H4 (cell line): ENCODE measurements around the gene CAMKK2. TPM values are rescaled to one million over a fixed set of nuclear protein-coding genes. Genes with fewer than 3 reads are reported as not detected.
"Not testable (repeated sequence)": the region's sequence is repeated elsewhere in the genome, so short reads cannot be mapped to it uniquely, and the experiment has no call there.

Experiments used
- DNase-seq: peaks from one replicate; pipeline ENCODE4 v3.0.0-alpha.2; 2015; ENCODE audit warnings: low spot score
- total RNA-seq: library from RNA; depleted of rRNA; stranded (reverse); fragments of >200 nt; shearing (Covaris generic); gene quantifications from 2 replicates; pipeline ENCODE4 v1.2.3, GENCODE V29; 2014; rRNA removed

CAMKK2 gene
- 3.2 and 4.1 TPM in 2 replicates for total RNA-seq

- peak; percentile 54 for DNase-seq
Measured at GRCh38 chr12:121296618-121297434, at the start of gene CAMKK2. TSS of gene CAMKK2 (minus strand) at chr12:121296709. CDS start at chr12:121274526, 22,183 bp downstream.

- no peak for DNase-seq
Measured at GRCh38 chr12:121345151-121345815, 48.8 kb upstream of the CAMKK2 start.

GRCh38 chr12:121344506-121344905, 48.0 kb upstream of the CAMKK2 start:
- no peak for DNase-seq

DNA sequence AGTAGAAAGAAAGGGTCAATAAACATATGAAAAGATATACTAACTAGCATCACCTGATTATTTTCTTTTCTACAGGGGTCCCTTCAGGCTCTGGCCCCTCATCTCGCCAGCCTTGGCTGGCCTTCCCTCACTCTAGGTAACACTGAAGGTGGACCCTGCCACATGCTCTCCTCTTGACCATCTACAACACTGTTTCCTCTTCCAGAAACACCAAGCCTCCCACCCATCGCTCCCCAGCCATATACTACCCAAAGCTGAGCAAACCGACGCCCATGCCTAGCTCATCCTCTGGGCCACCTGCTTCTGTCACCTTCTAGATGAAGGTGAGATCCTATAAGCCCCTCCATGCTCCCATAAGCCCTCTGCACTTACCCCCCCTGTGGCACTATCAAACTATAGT, 40.9 kb upstream of the CAMKK2 start:
- no peak for DNase-seq

DNA sequence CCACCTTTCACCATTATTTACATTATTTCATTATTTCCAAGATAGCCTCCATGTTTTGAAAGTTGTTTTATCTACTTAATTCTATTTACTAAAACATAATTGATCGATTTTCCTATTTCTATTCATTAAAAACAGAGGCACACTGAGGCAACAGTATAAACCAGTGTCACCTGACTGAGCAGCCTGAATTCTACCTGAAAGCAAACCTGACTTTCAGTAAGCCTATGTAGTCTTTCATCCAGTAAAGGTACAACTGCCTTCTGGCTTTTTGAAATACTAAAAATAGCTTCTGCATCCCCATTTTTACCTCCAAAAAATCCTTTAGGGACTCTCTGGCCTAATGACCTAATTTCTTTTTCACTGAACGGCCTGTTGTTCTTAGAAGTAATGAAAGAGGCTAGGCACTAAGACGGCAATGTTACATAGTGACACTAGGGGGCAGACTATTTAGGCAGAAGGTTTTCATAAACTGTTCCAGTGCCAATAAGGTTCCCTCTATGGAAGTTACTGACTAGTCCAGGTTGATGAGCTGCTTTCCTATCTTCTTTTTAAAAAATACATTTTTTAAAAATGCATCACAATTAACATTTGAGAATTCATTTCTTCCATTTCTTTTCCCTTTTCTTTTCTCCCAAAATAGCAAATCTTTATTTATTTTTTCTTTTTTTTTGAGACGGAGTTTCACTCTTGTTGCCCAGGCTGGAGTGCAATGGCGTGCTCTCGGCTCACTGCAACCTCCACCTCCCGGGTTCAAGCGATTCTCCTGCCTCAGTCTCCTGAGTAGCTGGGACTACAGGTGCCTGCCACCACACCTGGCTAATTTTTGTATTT, 38.2 kb upstream of the CAMKK2 start:
- peak; percentile 70 for DNase-seq

- DNase-seq, result no peak
Measured at GRCh38 chr12:121333747-121334146, 37.2 kb upstream of the CAMKK2 start.

- DNase-seq, result no peak
Measured at GRCh38 chr12:121331248-121331647, 34.7 kb upstream of the CAMKK2 start.

- no peak for DNase-seq
Measured at GRCh38 chr12:121330692-121331091, 34.2 kb upstream of the CAMKK2 start.

GRCh38 chr12:121330195-121330594, 33.7 kb upstream of the CAMKK2 start:
- no peak for DNase-seq

GRCh38 chr12:121328620-121329019, 32.1 kb upstream of the CAMKK2 start:
- no peak for DNase-seq

DNA sequence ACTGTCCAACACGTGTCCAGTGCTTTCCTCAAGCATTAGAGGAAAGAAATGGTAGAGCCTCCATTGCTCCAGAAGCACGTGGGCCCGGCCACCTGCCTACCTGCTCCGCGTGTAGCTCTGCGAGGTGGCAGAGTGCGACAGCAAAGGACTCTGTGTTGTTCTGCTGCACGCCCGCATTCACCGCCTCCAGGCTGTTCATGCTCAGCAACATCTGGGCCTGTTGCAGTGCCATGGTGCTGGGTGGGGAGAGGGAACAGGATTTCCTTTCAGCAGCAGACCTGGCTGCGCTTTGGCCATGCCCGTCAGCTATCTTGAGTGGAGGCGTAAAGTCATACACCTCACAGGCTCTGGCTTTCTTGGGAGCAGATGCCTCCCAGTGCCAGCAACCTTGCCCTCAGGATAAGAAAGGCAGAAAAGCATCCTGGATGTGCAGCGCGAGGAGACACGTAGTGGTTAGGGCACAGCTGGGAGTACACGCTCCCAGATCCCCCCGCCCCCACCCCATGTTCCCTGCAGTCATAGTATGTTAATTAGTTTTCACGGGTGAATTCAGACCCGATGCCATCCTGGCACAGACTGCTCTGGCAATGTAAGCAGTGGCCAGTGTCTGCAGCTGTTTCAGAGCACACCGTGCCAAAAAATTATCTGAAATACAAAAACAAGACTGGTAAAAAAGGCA, 30.6 kb upstream of the CAMKK2 start:
- DNase-seq, result no peak

DNA sequence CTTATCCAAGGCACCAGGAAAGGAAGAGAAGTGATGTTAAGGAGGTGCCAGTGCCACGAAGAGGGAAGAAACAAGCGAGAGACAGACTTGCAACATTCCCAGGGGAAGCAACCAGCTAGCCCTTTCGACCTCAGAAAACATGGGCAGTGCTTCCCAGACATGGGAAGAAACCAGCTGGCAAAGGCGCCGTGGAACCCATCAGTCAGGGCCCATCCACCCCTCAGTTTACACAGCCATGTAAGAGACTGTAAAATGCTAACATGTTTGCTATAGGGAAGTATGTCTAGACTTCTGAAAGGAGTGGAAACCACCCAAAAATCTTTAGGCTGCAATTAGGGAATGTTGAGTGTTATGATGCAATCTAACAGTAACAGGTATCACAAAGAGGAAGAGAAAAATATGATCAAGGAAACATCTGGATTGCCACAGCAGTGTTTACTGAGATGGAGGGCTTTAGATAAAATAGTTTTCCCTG, 29.4 kb upstream of the CAMKK2 start:
- no peak for DNase-seq

GRCh38 chr12:121323908-121324307, 27.4 kb upstream of the CAMKK2 start:
- DNase-seq, result no peak

- no peak for DNase-seq
Measured at GRCh38 chr12:121318121-121318520, 21.6 kb upstream of the CAMKK2 start.

GRCh38 chr12:121314431-121314830, 17.9 kb upstream of the CAMKK2 start:
- no peak for DNase-seq

GRCh38 chr12:121310231-121310630, 13.7 kb upstream of the CAMKK2 start:
- not testable (repeated sequence) for DNase-seq

DNA sequence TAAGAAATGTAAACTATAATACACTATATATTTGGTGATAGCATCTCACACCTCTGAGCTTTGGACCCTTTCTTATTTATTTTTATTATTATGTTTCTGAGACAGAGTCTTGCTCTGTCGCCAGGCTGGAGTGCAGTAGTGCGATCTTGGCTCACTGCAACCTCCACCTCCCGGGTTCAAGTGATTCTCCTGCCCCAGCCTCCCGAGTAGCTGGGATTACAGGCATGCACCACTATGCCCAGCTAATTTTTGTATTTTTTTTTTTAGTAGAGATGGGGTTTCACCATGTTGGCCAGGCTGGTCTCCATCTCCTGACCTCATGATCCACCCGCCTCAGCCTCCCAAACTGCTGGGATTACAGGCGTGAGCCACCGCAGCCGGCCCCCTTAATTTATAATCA, 10.9 kb upstream of the CAMKK2 start:
- DNase-seq, result not testable (repeated sequence)

GRCh38 chr12:121304306-121304705, 7.8 kb upstream of the CAMKK2 start:
- DNase-seq, result no peak

GRCh38 chr12:121301876-121302275, 5.4 kb upstream of the CAMKK2 start:
- no peak for DNase-seq

DNA sequence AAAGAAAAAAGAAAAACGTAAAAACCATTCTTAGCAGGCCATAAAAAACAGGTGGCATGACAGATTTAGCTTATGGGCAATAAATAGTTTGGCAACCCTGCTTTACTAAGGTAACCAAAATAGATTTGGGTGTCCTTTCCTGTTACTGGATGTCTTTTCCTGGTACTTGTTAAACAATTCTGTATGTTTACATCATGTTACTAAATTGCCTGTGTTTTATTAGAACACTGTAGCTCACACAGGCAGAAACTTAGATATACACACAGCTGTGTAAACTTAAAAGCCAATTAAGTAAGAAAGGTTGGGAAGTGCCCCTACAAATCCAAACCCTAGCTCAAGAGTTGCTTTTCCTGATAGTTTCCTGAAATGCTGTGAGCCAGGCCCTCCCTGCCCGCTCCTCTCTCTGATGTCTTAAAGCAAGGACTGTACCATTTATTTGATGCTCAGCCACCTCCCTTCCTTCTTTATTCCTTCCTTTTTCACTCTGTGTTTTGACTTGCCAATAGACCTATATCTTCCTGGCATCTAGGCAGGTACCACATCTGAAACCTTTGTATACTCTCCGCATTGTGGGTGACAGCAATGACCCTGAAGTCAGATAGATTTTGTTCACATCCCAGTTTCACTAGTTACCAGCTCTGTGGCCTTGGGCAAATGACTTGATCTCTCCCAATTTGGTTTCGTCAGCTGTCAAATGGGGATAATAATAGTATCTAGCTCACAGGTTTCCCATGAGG, 3.7 kb upstream of the CAMKK2 start:
- no peak for DNase-seq

GRCh38 chr12:121299662-121300061, 3.2 kb upstream of the CAMKK2 start:
- no peak for DNase-seq
